OCI-LY7 (cell line): Measurements from ENCODE around the gene PHETA1. TPM values are rescaled to one million over a fixed set of nuclear protein-coding genes. Genes with fewer than 3 reads are reported as not detected.

ENCODE experiments used
- BruUV-seq: library from RNA; stranded (reverse); fragments of 400-500 nt; replicated peaks from 2 replicates; lab custom pipeline; 2021; lab: Mats Ljungman, UMichigan
- CTCF ChIA-PET: fragments of 300-600 bp; sonication (Branson Sonifier 250); formaldehyde crosslinking; loops from one replicate; lab custom pipeline; 2022; ENCODE audit warnings: antibody characterized with exemption; ENCODE audit not compliant: unreplicated experiment; lab: Charles Lee
- POLR2A ChIA-PET: fragments of 300-600 bp; sonication (Branson Sonifier 250); formaldehyde crosslinking; loops from one replicate; lab custom pipeline; 2022; ENCODE audit warnings: antibody characterized with exemption; lab: Charles Lee
- DNase-seq: peaks from one replicate; pipeline ENCODE4 v3.0.0-alpha.2; 2015; ENCODE audit warnings: low spot score
- H2AFZ ChIP-seq: fragments of 200-600 bp; sonication (generic), shearing (Covaris generic); 2 replicates; pipeline ENCODE4 v1.6.1; 2014; ENCODE audit warnings: mild to moderate bottlenecking, antibody characterized with exemption, low read length, moderate library complexity
- H3K27ac ChIP-seq: fragments of 200-600 bp; sonication (generic); 2 replicates; pipeline ENCODE4 v1.5.1; 2014; ENCODE audit warnings: mixed run types, low read depth, mild to moderate bottlenecking, moderate library complexity, low read length, inconsistent platforms; ENCODE audit not compliant: poor library complexity, severe bottlenecking
- H3K36me3 ChIP-seq: fragments of 200-600 bp; sonication (generic); 2 replicates; pipeline ENCODE4 v1.6.1; 2014; ENCODE audit warnings: mild to moderate bottlenecking, antibody characterized with exemption, low read length, moderate library complexity, mixed read lengths; ENCODE audit not compliant: insufficient read depth
- H3K4me1 ChIP-seq: fragments of 200-600 bp; sonication (generic); 2 replicates; pipeline ENCODE4 v1.5.1; 2014; ENCODE audit warnings: mild to moderate bottlenecking, low read length; ENCODE audit not compliant: insufficient read depth, poor library complexity, severe bottlenecking
- H3K4me2 ChIP-seq: fragments of 200-600 bp; sonication (generic); 2 replicates; pipeline ENCODE4 v1.6.1; 2014; ENCODE audit warnings: mild to moderate bottlenecking, low read length
- H3K4me3 ChIP-seq: fragments of 200-600 bp; sonication (generic); 2 replicates; pipeline ENCODE4 v1.5.1; 2014; ENCODE audit warnings: mild to moderate bottlenecking, low read depth, low read length; ENCODE audit not compliant: poor library complexity, severe bottlenecking
- H3K79me2 ChIP-seq: fragments of 200-600 bp; sonication (generic); 2 replicates; pipeline ENCODE4 v1.6.1; 2016; ENCODE audit warnings: low read depth, mild to moderate bottlenecking, low read length, moderate library complexity, mixed read lengths; ENCODE audit not compliant: insufficient read depth
- H3K9me2 ChIP-seq: fragments of 200-600 bp; sonication (generic); 2 replicates; pipeline ENCODE4 v1.6.1; 2016; ENCODE audit warnings: mild to moderate bottlenecking, low read length, mixed read lengths; ENCODE audit not compliant: insufficient read depth
- H3K9me3 ChIP-seq: fragments of 200-600 bp; sonication (generic); 2 replicates; pipeline ENCODE4 v1.6.1; 2014; ENCODE audit warnings: mild to moderate bottlenecking, mixed run types, low read length, mixed read lengths
- H4K20me1 ChIP-seq: fragments of 200-600 bp; sonication (generic); 2 replicates; pipeline ENCODE4 v1.6.1; 2014; ENCODE audit warnings: mild to moderate bottlenecking, antibody characterized with exemption, low read length, moderate library complexity, mixed read lengths; ENCODE audit not compliant: insufficient read depth
- EZH2phosphoT487 ChIP-seq: fragments of 200-600 bp; sonication (generic); IDR thresholded peaks from 2 replicates; pipeline ENCODE4 v1.6.1; 2018; ENCODE audit warnings: low read depth, borderline replicate concordance, mild to moderate bottlenecking, mixed run types, antibody characterized with exemption, low read length, moderate library complexity, mixed read lengths
- intact Hi-C: fragments of 100-400 bp; cut with micrococcal nuclease; formaldehyde crosslinking; loops from one replicate; pipeline ENCODE4 v1.10.0; 2022; ENCODE audit not compliant: unreplicated experiment
- total RNA-seq, 2 experiments: library from RNA; depleted of rRNA in 1 of 2; stranded (reverse); fragments of >200 nt in 1 of 2; shearing (Covaris generic) in 1 of 2; gene quantifications; 2 replicates each; pipeline ENCODE4 v1.2.3, GENCODE V29; 2014 to 2022
- TF ChIP-seq, protein P1 (sequence below): fragments of 200-600 bp; sonication (generic); conservative IDR thresholded peaks from 2 replicates; pipeline ENCODE4 v1.5.1; 2014; ENCODE audit warnings: mild to moderate bottlenecking, antibody characterized with exemption, low read length, moderate library complexity, mixed read lengths

Gene PHETA1
- total RNA-seq, 2 experiments from 2014 or later, result 0.73 to 2.7 TPM

DNA sequence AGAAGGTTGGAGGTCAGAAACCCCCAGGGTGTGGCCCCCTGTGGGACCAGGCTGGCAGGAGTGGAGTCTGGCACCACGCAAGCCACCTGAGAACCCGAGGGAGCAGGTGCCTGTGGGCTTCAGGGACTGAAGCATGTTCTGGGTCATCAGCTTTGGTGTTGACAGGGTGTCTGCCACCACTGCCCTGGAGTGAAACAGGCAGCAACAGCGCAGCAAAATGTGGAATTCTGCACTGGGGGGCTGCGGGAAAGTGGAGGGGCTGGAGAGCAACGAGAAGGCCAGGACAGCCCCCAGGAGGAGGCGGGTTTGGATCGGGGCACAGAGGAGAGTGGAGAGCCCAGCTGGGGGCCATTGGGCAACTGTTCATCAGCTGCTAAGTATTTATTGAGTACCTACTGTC, 15.9 kb downstream of the PHETA1 start:
- H3K9me3 ChIP-seq, result 0 out of 2 replicates have a peak, but pooled peaks cover 8% of the 10 kb centered on the region
- H3K36me3 ChIP-seq, result no peaks in the 10 kb centered on the region
- no TSS peak for BruUV-seq
- H3K4me3 ChIP-seq, result no peak overlapping the region
- intact Hi-C loops, result no loop called here
- H3K27ac ChIP-seq, result no peak overlapping the region
- peaks cover 9% of the 10 kb centered on the region for H3K4me1 ChIP-seq
- no peak overlapping the region for H3K4me2 ChIP-seq
- ChIA-PET POLR2A (no interaction called here), CTCF (no interaction called here)
- H4K20me1 ChIP-seq, result no peaks in the 10 kb centered on the region
- H2AFZ ChIP-seq, result no peak overlapping the region
- H3K79me2 ChIP-seq, result no peaks in the 10 kb centered on the region
- no peak for DNase-seq
- TF ChIP-seq, protein P1, sequence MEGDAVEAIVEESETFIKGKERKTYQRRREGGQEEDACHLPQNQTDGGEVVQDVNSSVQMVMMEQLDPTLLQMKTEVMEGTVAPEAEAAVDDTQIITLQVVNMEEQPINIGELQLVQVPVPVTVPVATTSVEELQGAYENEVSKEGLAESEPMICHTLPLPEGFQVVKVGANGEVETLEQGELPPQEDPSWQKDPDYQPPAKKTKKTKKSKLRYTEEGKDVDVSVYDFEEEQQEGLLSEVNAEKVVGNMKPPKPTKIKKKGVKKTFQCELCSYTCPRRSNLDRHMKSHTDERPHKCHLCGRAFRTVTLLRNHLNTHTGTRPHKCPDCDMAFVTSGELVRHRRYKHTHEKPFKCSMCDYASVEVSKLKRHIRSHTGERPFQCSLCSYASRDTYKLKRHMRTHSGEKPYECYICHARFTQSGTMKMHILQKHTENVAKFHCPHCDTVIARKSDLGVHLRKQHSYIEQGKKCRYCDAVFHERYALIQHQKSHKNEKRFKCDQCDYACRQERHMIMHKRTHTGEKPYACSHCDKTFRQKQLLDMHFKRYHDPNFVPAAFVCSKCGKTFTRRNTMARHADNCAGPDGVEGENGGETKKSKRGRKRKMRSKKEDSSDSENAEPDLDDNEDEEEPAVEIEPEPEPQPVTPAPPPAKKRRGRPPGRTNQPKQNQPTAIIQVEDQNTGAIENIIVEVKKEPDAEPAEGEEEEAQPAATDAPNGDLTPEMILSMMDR, result no peak
- TF ChIP-seq EZH2phosphoT487, result no peak
- H3K9me2 ChIP-seq, result no peaks in the 10 kb centered on the region

GRCh38 chr12:111352296-111352993, 16.4 kb downstream of the PHETA1 start:
- Histone ChIP-seq H3K27ac (no peak overlapping the region), H3K4me2 (no peak overlapping the region), H4K20me1 (no peaks in the 10 kb centered on the region), H3K36me3 (no peaks in the 10 kb centered on the region), H3K79me2 (no peaks in the 10 kb centered on the region), H3K9me3 (0 out of 2 replicates have a peak, but pooled peaks cover 10% of the 10 kb centered on the region), H3K4me1 (peaks cover 9% of the 10 kb centered on the region), H2AFZ (no peak overlapping the region), H3K9me2 (no peaks in the 10 kb centered on the region), H3K4me3 (no peak overlapping the region)
- no peak for DNase-seq
- BruUV-seq, result no TSS peak
- POLR2A ChIA-PET, result no interaction called here
- CTCF ChIA-PET, result no interaction called here
- TF ChIP-seq, protein P1, result no peak
- no peak for TF ChIP-seq EZH2phosphoT487
- intact Hi-C loops, result no loop called here

DNA sequence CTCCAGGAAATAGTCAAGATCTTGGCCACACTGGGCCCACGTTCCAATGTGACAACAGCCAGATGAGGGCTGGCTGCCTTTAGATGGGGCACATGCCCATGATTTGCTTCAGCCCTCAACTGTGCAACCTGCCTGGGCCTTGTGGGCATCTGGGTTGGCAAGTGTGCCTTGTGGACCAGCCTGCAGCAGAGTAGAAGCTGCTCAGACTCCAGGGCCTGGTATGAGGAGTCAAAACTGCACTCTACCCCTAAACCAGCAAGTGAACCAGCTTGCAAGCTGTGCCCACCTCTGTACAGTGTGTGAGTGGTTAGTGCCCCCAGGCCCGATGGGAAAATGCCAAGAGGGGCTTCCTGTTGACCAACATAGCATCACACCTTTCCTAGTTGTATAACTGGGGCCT, 17.9 kb downstream of the PHETA1 start:
- no peak for DNase-seq
- Histone ChIP-seq H3K9me2 (no peaks in the 10 kb centered on the region), H4K20me1 (no peaks in the 10 kb centered on the region), H3K9me3 (0 out of 2 replicates have a peak, but pooled peaks cover 10% of the 10 kb centered on the region), H2AFZ (no peak overlapping the region), H3K4me3 (no peak overlapping the region), H3K4me1 (peaks cover 9% of the 10 kb centered on the region), H3K36me3 (no peaks in the 10 kb centered on the region), H3K27ac (no peak overlapping the region), H3K4me2 (no peak overlapping the region), H3K79me2 (no peaks in the 10 kb centered on the region)
- TF ChIP-seq EZH2phosphoT487, result no peak
- TF ChIP-seq, protein P1, result no peak
- intact Hi-C loops, result no loop called here
- BruUV-seq, result no TSS peak
- CTCF ChIA-PET, result interaction anchor here (0.6 kb wide), 1 partner anchor 354 kb away, joined by 3 read pairs; no protein-coding TSS in a partner anchor
- POLR2A ChIA-PET, result interaction anchor here (0.6 kb wide), 1 partner anchor 586 kb away, joined by 3 read pairs; no protein-coding TSS in a partner anchor
